ENCODE results near the gene AIFM2.

GRCh38 chr10:70069346-70069745, 63.3 kb downstream of the AIFM2 start:
- TF ChIP-seq EZH2 (optimal IDR thresholded peaks at IDR 0.05; ENCODE audit: low read depth, low read length) (no peak), CTCF (IDR thresholded peaks at IDR 0.05; ENCODE audit: low read length) (no peak), EZH2phosphoT487 (IDR thresholded peaks at IDR 0.05; ENCODE audit: low read length) (no peak)
